Mesendoderm (in vitro differentiated cells): ENCODE measurements around the gene ANGPTL2.

Experiments used
- DNase-seq: peaks from one replicate; pipeline ENCODE4 v3.0.0; 2013
- H2AK5ac ChIP-seq: 2 replicates; pipeline ENCODE4 v1.6.1; 2013; ENCODE audit warnings: low read length, inconsistent platforms
- H2BK120ac ChIP-seq: 2 replicates; pipeline ENCODE4 v1.6.1; 2013; ENCODE audit warnings: low read depth, mild to moderate bottlenecking, low read length, moderate library complexity, mixed read lengths
- H2BK15ac ChIP-seq: replicated peaks from 2 replicates; pipeline ENCODE4 v1.6.1; 2013; ENCODE audit warnings: low read depth, mild to moderate bottlenecking, moderate library complexity
- H2BK5ac ChIP-seq: 2 replicates; pipeline ENCODE4 v1.6.1; 2013; ENCODE audit warnings: low read length, inconsistent platforms
- H3K18ac ChIP-seq: 2 replicates; pipeline ENCODE4 v1.6.1; 2013; ENCODE audit warnings: mild to moderate bottlenecking, low read length, mixed read lengths
- H3K23ac ChIP-seq: one replicate; pipeline ENCODE4 v1.6.1; 2013; ENCODE audit warnings: low read length
- H3K27ac ChIP-seq: 2 replicates; pipeline ENCODE4 v1.5.1; 2013; ENCODE audit warnings: low read depth, mild to moderate bottlenecking, inconsistent platforms, low read length, moderate library complexity
- H3K27me3 ChIP-seq: 2 replicates; pipeline ENCODE4 v1.6.1; 2013; ENCODE audit warnings: low read length, control low read depth, mild to moderate bottlenecking, inconsistent platforms; ENCODE audit not compliant: insufficient read depth, poor library complexity
- H3K36me3 ChIP-seq: 2 replicates; pipeline ENCODE4 v1.6.1; 2013; ENCODE audit warnings: low read length, inconsistent platforms; ENCODE audit not compliant: control insufficient read depth, insufficient read depth
- H3K4ac ChIP-seq: one replicate; pipeline ENCODE4 v1.6.1; 2013; ENCODE audit warnings: low read depth, mild to moderate bottlenecking, low read length, moderate library complexity
- H3K4me1 ChIP-seq: 2 replicates; pipeline ENCODE4 v1.6.1; 2013; ENCODE audit warnings: low read depth, low read length, inconsistent platforms; ENCODE audit not compliant: control insufficient read depth
- H3K4me2 ChIP-seq: 2 replicates; pipeline ENCODE4 v1.6.1; 2013; ENCODE audit warnings: low read length
- H3K4me3 ChIP-seq: 2 replicates; pipeline ENCODE4 v1.5.1; 2013; ENCODE audit warnings: mild to moderate bottlenecking, low read length
- H3K56ac ChIP-seq: one replicate; pipeline ENCODE4 v1.6.1; 2013; ENCODE audit warnings: low read length
- H3K79me1 ChIP-seq: 2 replicates; pipeline ENCODE4 v1.6.1; 2013; ENCODE audit warnings: low read length, inconsistent platforms
- H3K79me2 ChIP-seq: 2 replicates; pipeline ENCODE4 v1.6.1; 2013; ENCODE audit warnings: mild to moderate bottlenecking, low read length; ENCODE audit not compliant: control insufficient read depth, insufficient read depth
- H3K9ac ChIP-seq: 2 replicates; pipeline ENCODE4 v1.6.1; 2013; ENCODE audit warnings: low read length, inconsistent platforms
- H4K5ac ChIP-seq: one replicate; pipeline ENCODE4 v1.6.1; 2013; ENCODE audit warnings: low read length
- H4K8ac ChIP-seq: one replicate; pipeline ENCODE4 v1.6.1; 2013; ENCODE audit warnings: low read depth, mild to moderate bottlenecking, control low read depth, low read length, moderate library complexity
- WGBS: extraction: QIAGEN DNeasy Blood & Tissue Kit; methylation state at CpG from one replicate; pipeline ENCODE4 v1.1.7; 2013; ENCODE audit warnings: low lambda C conversion rate, missing lambda C conversion rate; ENCODE audit not compliant: insufficient coverage; ENCODE audit errors: extremely low coverage; 5-methylcytosine and 5-hydroxymethylcytosine counted together

Gene ANGPTL2

DNA sequence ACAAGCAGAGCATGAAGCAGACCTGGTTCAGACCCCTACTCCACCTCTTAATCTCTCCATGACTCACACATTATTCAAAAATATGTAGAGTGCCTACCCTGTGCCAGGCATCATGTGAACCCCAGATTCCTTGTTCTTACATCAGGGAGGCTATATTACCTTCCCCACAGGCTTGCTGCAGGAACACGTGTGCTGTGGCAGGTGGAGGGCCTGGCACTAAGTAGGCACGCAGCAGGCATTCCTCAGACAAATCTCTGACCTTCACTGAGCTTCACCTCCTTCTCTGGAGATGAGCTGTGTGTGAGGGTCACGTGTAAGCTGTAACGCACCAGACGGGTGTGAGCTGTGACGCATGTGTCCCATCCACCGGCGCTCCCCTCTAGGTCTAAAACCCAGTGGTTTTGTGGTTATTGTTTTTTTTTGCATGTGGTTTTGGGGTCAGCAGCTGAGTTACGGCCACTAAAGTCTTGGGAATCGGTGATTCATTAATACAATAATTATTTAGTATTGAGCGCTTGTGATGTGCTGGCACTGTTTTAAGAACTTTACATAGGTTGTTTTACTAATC lies 30.3 kb downstream of the ANGPTL2 start:
- H2AK5ac ChIP-seq: no peak overlapping the region
- no peak overlapping the region for H3K23ac ChIP-seq
- no peaks in the 10 kb centered on the region for H3K36me3 ChIP-seq
- H2BK15ac ChIP-seq: no peak overlapping the region
- H3K9ac ChIP-seq: no peak overlapping the region
- no peak overlapping the region for H2BK5ac ChIP-seq
- H3K79me1 ChIP-seq: no peaks in the 10 kb centered on the region
- no peak overlapping the region for H3K4ac ChIP-seq
- H2BK120ac ChIP-seq: no peak overlapping the region
- H3K79me2 ChIP-seq: no peaks in the 10 kb centered on the region
- H3K4me3 ChIP-seq: no peak overlapping the region
- no peak overlapping the region for H4K8ac ChIP-seq
- no peaks in the 10 kb centered on the region for H3K4me1 ChIP-seq
- WGBS: no CpG with 5 or more reads among the region's 11 CpGs
- H3K18ac ChIP-seq: no peak overlapping the region
- no peak overlapping the region for H4K5ac ChIP-seq
- H3K27me3 ChIP-seq: no peaks in the 10 kb centered on the region
- no peak overlapping the region for H3K4me2 ChIP-seq
- no peak overlapping the region for H3K56ac ChIP-seq
- DNase-seq: no peak
- H3K27ac ChIP-seq: no peak overlapping the region

DNA sequence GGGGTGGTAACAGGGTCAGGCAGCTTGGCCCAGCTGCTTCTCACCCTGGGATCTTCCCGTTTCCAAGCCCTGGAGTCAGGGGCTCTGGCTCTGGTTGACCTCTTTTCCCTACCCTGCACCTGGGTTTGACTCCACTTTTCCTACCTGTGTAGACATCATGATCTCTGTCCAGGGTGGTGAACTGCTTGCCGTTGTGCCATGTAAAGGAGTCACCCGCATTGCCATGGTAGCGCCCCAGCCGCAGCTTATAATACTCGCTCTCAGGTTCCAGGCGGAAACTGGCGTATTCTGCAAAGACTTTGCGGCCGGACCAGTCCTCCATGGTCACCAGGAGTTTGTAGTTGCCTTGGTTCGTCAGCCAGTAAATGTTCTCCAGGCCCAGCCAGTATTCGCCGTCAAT lies 30.9 kb downstream of the ANGPTL2 start:
- Histone ChIP-seq H2BK5ac (no peak overlapping the region), H3K4me1 (no peaks in the 10 kb centered on the region), H3K4me3 (no peak overlapping the region), H2BK120ac (no peak overlapping the region), H3K4ac (no peak overlapping the region), H4K5ac (no peak overlapping the region), H3K27ac (no peak overlapping the region), H3K18ac (no peak overlapping the region), H3K4me2 (no peak overlapping the region), H3K36me3 (no peaks in the 10 kb centered on the region), H3K23ac (no peak overlapping the region), H2BK15ac (no peak overlapping the region), H3K9ac (no peak overlapping the region), H4K8ac (no peak overlapping the region), H3K27me3 (no peaks in the 10 kb centered on the region), H2AK5ac (no peak overlapping the region), H3K79me2 (no peaks in the 10 kb centered on the region), H3K56ac (no peak overlapping the region), H3K79me1 (no peaks in the 10 kb centered on the region)
- WGBS: no CpG with 5 or more reads among the region's 13 CpGs
- no peak for DNase-seq

DNA sequence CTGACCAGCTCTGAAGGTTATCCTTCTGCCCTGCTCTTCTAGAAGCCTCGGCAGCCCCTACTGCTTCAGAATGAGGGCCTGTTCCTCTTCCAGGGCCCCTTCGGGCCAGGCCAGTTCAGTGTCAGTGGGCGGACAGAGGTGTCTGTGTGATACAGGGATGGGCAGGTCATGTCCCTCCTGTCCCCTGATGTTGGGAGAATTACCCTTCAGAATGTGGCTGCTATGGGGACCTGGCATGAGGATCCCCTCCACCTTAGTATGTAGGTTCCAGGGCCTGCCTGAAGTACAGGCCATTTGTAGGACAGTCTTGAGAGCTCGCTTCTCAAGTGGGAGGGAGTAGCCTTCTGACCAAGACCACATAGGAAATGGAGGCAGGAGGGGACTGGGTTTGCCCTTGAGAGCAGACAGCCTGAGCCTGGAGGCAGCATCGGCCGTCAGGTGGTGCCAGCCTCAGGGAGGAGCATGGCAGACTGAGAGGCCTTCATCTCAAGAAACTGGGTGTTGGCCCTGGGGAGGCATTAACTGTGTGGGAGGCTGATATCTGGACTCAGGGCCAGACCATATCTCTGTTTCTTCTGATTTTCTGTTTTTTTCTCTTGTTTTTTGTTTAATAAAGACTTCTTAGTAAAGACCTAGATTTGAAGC lies 32.0 kb downstream of the ANGPTL2 start:
- H3K4ac ChIP-seq: no peak overlapping the region
- no peak overlapping the region for H3K4me3 ChIP-seq
- no peak overlapping the region for H2BK15ac ChIP-seq
- H3K79me1 ChIP-seq: no peaks in the 10 kb centered on the region
- H2BK120ac ChIP-seq: no peak overlapping the region
- no peak overlapping the region for H3K4me2 ChIP-seq
- no peak overlapping the region for H4K5ac ChIP-seq
- H3K36me3 ChIP-seq: no peaks in the 10 kb centered on the region
- no peaks in the 10 kb centered on the region for H3K79me2 ChIP-seq
- no peaks in the 10 kb centered on the region for H3K4me1 ChIP-seq
- WGBS: no CpG with 5 or more reads among the region's 6 CpGs
- H3K23ac ChIP-seq: no peak overlapping the region
- H3K27ac ChIP-seq: no peak overlapping the region
- no peak overlapping the region for H4K8ac ChIP-seq
- DNase-seq: no peak
- H3K18ac ChIP-seq: no peak overlapping the region
- H2AK5ac ChIP-seq: no peak overlapping the region
- H3K9ac ChIP-seq: no peak overlapping the region
- no peaks in the 10 kb centered on the region for H3K27me3 ChIP-seq
- H3K56ac ChIP-seq: no peak overlapping the region
- H2BK5ac ChIP-seq: no peak overlapping the region

DNA sequence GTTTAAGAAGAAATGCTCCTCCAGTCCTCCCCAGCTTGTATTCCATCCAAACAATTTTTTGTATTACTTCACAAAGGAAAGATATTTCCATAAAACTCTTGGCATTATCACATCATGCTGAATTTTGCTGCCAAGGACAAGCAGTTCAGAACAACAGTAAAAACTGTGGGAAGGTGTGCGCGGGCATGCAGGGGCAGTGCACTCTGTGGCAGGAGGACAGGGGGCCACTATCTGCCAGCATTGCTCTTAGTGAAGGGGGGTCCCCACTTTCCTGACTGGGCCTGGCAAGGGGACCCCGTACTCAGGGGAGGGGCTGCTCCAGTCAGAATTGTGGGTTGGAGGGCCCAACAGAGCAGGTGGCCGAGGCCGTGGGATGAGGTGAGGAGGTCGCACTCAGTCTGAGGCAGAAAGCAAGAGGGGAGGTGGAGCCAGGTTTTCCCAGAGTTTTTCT lies 32.8 kb downstream of the ANGPTL2 start:
- Histone ChIP-seq H2AK5ac (no peak overlapping the region), H2BK120ac (no peak overlapping the region)
- WGBS: no CpG with 5 or more reads among the region's 6 CpGs

DNA sequence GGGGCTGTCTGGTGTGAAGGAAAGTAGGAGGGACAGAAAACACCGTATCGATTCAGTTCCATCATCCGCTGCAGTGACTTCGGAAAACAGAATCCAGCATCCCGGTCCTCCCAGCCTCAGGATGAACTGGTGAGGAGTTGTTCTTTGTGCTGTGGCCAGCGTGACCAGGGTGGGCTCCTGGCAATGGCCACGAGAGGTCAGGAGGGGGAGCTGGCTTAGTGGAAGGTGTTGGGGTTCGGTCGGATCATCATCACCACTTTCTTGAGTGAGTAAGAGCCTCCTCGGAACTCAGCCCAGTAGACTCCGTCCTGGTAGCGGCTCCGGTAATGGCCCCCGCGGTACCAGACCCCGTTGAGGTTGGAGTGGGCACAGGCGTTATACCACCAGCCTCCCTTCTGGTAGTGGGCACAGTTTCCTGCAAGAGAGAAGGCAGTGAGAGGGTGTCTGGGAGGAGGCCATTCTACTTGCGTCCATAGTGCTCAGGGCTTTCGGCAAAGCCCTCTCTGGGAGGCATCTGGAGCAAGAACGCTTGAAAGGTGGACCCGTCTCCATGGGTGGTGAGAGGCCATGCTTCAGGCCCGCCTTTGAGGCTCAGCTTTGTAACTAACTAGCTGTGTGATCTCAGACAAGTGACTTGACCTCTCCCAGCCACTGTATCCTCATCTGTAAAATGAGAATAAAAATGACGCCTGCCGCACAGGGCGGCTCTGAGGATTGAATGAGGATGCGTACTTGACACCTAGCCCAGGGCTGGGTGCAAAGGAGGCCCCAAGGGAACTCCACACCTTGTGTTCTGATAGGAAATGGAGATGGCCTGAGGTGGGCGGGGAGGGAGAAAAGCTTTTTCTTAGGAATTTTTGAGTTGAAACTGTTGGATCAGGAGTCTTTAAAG lies 33.5 kb downstream of the ANGPTL2 start:
- no peaks in the 10 kb centered on the region for H3K79me2 ChIP-seq
- no peak overlapping the region for H4K5ac ChIP-seq
- H3K9ac ChIP-seq: no peak overlapping the region
- H3K79me1 ChIP-seq: no peaks in the 10 kb centered on the region
- no peak for DNase-seq
- no peak overlapping the region for H3K4ac ChIP-seq
- H3K56ac ChIP-seq: no peak overlapping the region
- no peak overlapping the region for H2BK15ac ChIP-seq
- H4K8ac ChIP-seq: no peak overlapping the region
- H3K18ac ChIP-seq: no peak overlapping the region
- H3K36me3 ChIP-seq: no peaks in the 10 kb centered on the region
- no peak overlapping the region for H3K4me3 ChIP-seq
- no peak overlapping the region for H3K23ac ChIP-seq
- no peak overlapping the region for H3K4me2 ChIP-seq
- no peak overlapping the region for H2BK120ac ChIP-seq
- H3K4me1 ChIP-seq: no peaks in the 10 kb centered on the region
- no peak overlapping the region for H2BK5ac ChIP-seq
- H2AK5ac ChIP-seq: no peak overlapping the region
- H3K27me3 ChIP-seq: no peaks in the 10 kb centered on the region
- WGBS: no CpG with 5 or more reads among the region's 27 CpGs
- H3K27ac ChIP-seq: no peak overlapping the region

More for the DNA sequence above, 32.8 kb downstream of the ANGPTL2 start:
- no peak overlapping the region for H3K18ac ChIP-seq
- no peaks in the 10 kb centered on the region for H3K27me3 ChIP-seq
- no peak overlapping the region for H2BK5ac ChIP-seq
- no peak overlapping the region for H3K4me2 ChIP-seq
- no peak for DNase-seq
- no peak overlapping the region for H3K4ac ChIP-seq
- no peaks in the 10 kb centered on the region for H3K36me3 ChIP-seq
- no peak overlapping the region for H4K5ac ChIP-seq
- no peak overlapping the region for H3K4me3 ChIP-seq
- H2BK15ac ChIP-seq: no peak overlapping the region
- no peaks in the 10 kb centered on the region for H3K79me2 ChIP-seq
- H4K8ac ChIP-seq: no peak overlapping the region
- H3K4me1 ChIP-seq: no peaks in the 10 kb centered on the region
- no peak overlapping the region for H3K23ac ChIP-seq
- no peak overlapping the region for H3K27ac ChIP-seq
- H3K9ac ChIP-seq: no peak overlapping the region
- H3K56ac ChIP-seq: no peak overlapping the region
- H3K79me1 ChIP-seq: no peaks in the 10 kb centered on the region
